Tibial artery (tissue), 4 donors: Measurements from ENCODE around the gene SBF2.

Experiments used
- DNase-seq, 2 donors: peaks; one replicate each; pipeline ENCODE4 v3.0.0-alpha.2; 2019
- H3K27ac ChIP-seq, 2 donors: fragments of 200-600 bp; sonication (generic) in 1 of 2; 1 replicate in 1 of 2; 2 replicates in 1 of 2; pipeline ENCODE4 v1.5.1; 2018 to 2019; ENCODE audit warnings: mild to moderate bottlenecking in 1 of 2
- H3K27me3 ChIP-seq, 2 donors: fragments of 200-600 bp; sonication (generic) in 1 of 2; one replicate each; pipeline versions ENCODE4 v1.5.1 to v1.6.0; 2016 to 2019
- H3K36me3 ChIP-seq, 3 donors: fragments of 200-600 bp; sonication (generic) in 2 of 3; one replicate each; pipeline ENCODE4 v1.5.1; 2016 to 2019; ENCODE audit warnings: mild to moderate bottlenecking in 2 of 3
- H3K4me1 ChIP-seq, 4 donors: fragments of 200-600 bp; sonication (generic) in 2 of 4; 1 replicate in 3 of 4; 2 replicates in 1 of 4; pipeline ENCODE4 v1.5.1; 2016 to 2019
- H3K4me3 ChIP-seq, 2 donors: fragments of 200-600 bp; sonication (generic) in 1 of 2; 1 replicate in 1 of 2; 2 replicates in 1 of 2; pipeline ENCODE4 v1.5.1; 2018 to 2019; ENCODE audit warnings: mild to moderate bottlenecking in 2 of 2
- H3K9me3 ChIP-seq, 3 donors: fragments of 200-600 bp; sonication (generic) in 1 of 3; one replicate each; pipeline ENCODE4 v1.5.1; 2016 to 2019
- CTCF ChIP-seq, 2 experiments: fragments of 200-600 bp in 1 of 2; fragments of 450-650 bp in 1 of 2; IDR thresholded peaks; one replicate each; pipeline ENCODE4 v1.5.1; 2017 to 2019; ENCODE audit warnings: antibody characterized with exemption in 2 of 2, mild to moderate bottlenecking in 1 of 2, moderate library complexity in 1 of 2
- intact Hi-C: fragments of 100-400 bp; cut with DNase I; formaldehyde crosslinking; loops from one replicate; pipeline ENCODE4 v1.15.0; 2023; ENCODE audit warnings: low total_unique reads

SBF2 gene

GRCh38 chr11:9759519-9760192 is 534.4 kb downstream of the SBF2 start:
- DNase-seq: peak; percentile 98 to 99
- Histone ChIP-seq H3K4me3 (peak overlapping the region; percentile 57 to 91), H3K36me3 (no peaks in the 10 kb centered on the region), H3K4me1 (peaks cover 7 to 58% (median 36%) of the 10 kb centered on the region in 4 donors), H3K27ac (peak overlapping the region; percentile 93 to 99), H3K9me3 (no peaks in the 10 kb centered on the region), H3K27me3 (no peaks in the 10 kb centered on the region)
- TF ChIP-seq CTCF (IDR thresholded peaks at IDR 0.05): no peak
- intact Hi-C loops: loop anchor here (5.0 kb wide), 3 partner anchors 213 to 563 kb away; partner anchors contain the start of gene ADM

- Histone ChIP-seq H3K27me3 (no peaks in the 10 kb centered on the region), H3K36me3 (no peaks in the 10 kb centered on the region), H3K4me3 (peak overlapping the region; percentile 57 to 91), H3K4me1 (peaks cover 7 to 59% (median 30%) of the 10 kb centered on the region in 4 donors), H3K9me3 (no peaks in the 10 kb centered on the region), H3K27ac (peak overlapping the region; percentile 93 to 99)
- intact Hi-C loops: loop anchor here (5.0 kb wide), 3 partner anchors 213 to 563 kb away; partner anchors contain the start of gene ADM
- TF ChIP-seq CTCF (IDR thresholded peaks at IDR 0.05): no peak
- DNase-seq: peak; percentile 83 to 93
These were observed 535.1 kb downstream of the SBF2 start for GRCh38 chr11:9758637-9759518.

- TF ChIP-seq CTCF (IDR thresholded peaks at IDR 0.05): peak; percentile 82 to 98
- peaks cover 7 to 60% (median 29%) of the 10 kb centered on the region in 4 donors for H3K4me1 ChIP-seq
- intact Hi-C loops: loop anchor here (5.0 kb wide), 3 partner anchors 214 to 564 kb away; partner anchors contain the start of gene ADM
These were observed 536.0 kb downstream of the SBF2 start for GRCh38 chr11:9757809-9758636.

GRCh38 chr11:9756878-9757277 is 537.1 kb downstream of the SBF2 start:
- DNase-seq: no peak
- Histone ChIP-seq H3K36me3 (peaks cover 0 to 5% (median 4%) of the 10 kb centered on the region in 3 donors), H3K9me3 (no peaks in the 10 kb centered on the region), H3K4me1 (peaks cover 7 to 60% (median 29%) of the 10 kb centered on the region in 4 donors), H3K27ac (no peak overlapping the region), H3K27me3 (no peaks in the 10 kb centered on the region), H3K4me3 (no peak overlapping the region)
- no peak for TF ChIP-seq CTCF (IDR thresholded peaks at IDR 0.05)
- intact Hi-C loops: loop anchor here (5.0 kb wide), 3 partner anchors 215 to 565 kb away; partner anchors contain the start of gene ADM

More at GRCh38 chr11:9757809-9758636, 536.0 kb downstream of the SBF2 start:
- H3K36me3 ChIP-seq: no peaks in the 10 kb centered on the region
- H3K27me3 ChIP-seq: no peaks in the 10 kb centered on the region
- peak overlapping the region; percentile 57 to 91 for H3K4me3 ChIP-seq
- DNase-seq: peak; percentile 87 to 93
- H3K27ac ChIP-seq: peak overlapping the region; percentile 93 to 99
- H3K9me3 ChIP-seq: no peaks in the 10 kb centered on the region

- Histone ChIP-seq H3K4me1 (peaks cover 7 to 60% (median 29%) of the 10 kb centered on the region in 4 donors), H3K27ac (peak overlapping the region in 1 of 2 donors; percentile 28), H3K27me3 (no peaks in the 10 kb centered on the region), H3K36me3 (peaks cover 0 to 9% (median 7%) of the 10 kb centered on the region in 3 donors), H3K9me3 (no peaks in the 10 kb centered on the region), H3K4me3 (no peak overlapping the region)
- DNase-seq: no peak
- intact Hi-C loops: loop anchor here (5.0 kb wide), 3 partner anchors 216 to 566 kb away; partner anchors contain the start of gene ADM
- TF ChIP-seq CTCF (IDR thresholded peaks at IDR 0.05): no peak
These were observed 537.6 kb downstream of the SBF2 start for GRCh38 chr11:9756461-9756860.
